ENCODE measurements around the gene CPNE4.

DNA sequence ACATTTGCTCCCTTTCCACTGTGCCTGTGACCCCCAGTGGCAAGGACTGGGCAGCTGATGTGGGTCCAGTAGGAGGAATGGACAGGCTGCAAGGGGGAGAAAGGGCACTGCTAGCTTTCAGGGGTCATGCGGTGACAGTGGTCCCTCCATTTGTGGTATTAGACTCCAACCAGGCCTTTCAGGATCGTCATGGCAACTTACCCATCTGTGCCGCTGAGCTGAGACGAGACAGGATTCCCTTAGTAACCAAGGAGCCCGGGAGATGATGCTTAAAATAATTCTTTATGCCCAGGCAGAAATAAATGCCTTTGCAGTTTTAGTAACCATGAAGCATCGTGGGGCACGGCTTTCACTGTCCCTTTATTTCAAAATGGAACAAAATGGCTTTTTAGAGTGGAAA, 516.1 kb downstream of the CPNE4 start:
- TF ChIP-seq, protein P1, sequence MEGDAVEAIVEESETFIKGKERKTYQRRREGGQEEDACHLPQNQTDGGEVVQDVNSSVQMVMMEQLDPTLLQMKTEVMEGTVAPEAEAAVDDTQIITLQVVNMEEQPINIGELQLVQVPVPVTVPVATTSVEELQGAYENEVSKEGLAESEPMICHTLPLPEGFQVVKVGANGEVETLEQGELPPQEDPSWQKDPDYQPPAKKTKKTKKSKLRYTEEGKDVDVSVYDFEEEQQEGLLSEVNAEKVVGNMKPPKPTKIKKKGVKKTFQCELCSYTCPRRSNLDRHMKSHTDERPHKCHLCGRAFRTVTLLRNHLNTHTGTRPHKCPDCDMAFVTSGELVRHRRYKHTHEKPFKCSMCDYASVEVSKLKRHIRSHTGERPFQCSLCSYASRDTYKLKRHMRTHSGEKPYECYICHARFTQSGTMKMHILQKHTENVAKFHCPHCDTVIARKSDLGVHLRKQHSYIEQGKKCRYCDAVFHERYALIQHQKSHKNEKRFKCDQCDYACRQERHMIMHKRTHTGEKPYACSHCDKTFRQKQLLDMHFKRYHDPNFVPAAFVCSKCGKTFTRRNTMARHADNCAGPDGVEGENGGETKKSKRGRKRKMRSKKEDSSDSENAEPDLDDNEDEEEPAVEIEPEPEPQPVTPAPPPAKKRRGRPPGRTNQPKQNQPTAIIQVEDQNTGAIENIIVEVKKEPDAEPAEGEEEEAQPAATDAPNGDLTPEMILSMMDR (IDR thresholded peaks at IDR 0.05 in 4 of 5, conservative IDR thresholded peaks at IDR 0.05 in 1 of 5) = no peak
- TF ChIP-seq POLR2A (IDR thresholded peaks at IDR 0.05) = no peak
